ENCODE results near the gene CACNA1C.

Gene CACNA1C

DNA sequence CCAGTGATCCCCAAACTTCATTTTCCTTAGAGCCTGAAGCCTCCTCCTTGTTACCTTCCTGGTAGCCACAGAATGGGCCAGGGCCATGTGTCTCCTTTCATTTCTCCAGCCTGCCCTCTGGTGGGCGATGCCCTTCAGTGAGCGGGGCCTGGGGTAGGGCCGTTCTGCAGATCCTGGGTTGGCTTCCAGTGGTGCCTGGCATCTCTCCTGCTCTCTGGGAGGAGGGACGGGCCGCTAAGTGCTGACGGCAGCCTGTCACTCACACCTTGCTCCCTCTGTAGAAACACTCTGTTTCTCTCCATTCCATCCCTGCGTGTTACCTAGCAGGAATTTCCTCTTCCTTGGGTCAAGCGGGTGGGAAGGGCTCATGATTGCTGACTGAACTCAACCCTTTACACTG lies 232.1 kb downstream of the CACNA1C start:
- DNase-seq = no peak

DNA sequence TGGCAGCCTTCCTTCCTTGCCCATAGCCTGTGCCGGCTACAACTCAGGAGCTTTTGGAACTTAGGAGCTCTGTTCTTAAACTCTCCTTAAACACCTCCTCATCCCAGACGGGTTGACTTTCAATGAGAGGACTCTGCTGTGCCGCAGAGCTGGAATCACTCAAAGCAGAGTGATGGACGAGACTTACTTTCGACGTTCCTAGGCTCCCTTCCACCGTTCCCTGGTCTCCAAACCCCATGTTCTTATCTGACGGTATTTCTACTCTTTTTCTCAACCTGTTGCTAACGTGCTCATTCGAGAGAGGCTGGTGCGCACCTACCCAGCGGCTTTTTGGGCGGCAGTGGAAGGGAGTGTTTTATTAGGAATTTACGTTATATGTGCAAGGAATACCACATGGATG lies 232.7 kb downstream of the CACNA1C start:
- no peak for DNase-seq

DNA sequence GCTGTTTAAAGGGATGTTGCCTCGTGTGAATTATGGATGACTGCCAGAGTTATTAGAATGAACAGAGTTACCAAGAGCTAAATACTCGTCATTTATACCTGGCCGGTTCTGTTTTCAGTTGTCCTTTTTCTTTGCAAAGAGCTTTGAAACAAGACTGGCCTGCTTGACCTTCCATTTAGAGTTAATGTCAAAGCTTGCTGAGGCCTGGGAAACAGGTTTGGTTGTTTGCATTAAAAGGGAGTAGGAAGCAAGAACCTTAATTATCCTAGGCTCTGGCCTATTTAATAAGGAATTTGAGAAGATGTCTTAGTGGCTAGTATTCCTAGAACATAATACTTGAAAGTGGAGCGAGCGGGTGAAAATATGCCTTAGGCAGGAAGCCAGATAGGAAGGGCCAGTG lies 233.3 kb downstream of the CACNA1C start:
- DNase-seq = no peak

DNA sequence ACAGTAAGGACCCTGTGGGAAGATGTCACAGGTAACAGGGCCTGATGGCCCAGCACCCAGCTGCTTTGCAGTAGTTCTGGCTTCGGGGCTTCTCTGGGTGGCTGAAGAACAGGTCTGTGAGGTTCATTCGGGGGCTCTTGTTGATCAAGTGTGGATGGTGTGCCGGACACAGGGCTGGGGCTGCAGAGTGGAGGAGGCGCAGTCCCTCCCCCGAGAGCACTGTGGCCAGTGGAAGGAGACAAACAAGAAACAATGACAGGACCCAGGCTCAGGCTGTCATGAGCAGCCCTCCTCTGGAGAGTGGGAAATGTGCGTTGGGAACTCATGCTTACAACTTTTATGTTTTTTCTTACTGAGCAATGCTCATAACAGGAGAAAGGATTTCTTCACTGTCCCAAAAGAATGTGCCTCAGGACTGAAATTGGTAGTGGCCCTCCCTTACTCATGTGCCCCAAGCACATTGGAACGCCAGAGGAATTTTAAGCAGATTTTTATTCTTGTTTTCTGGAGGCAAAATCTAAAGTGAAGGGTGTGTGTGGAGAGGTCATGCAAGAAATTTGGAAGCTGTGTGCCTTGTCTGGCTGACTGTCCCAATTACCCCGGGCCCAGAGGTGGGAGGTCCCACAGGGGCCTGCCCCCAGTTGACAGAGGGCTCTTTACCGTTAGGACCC lies 233.8 kb downstream of the CACNA1C start:
- no peak for DNase-seq

DNA sequence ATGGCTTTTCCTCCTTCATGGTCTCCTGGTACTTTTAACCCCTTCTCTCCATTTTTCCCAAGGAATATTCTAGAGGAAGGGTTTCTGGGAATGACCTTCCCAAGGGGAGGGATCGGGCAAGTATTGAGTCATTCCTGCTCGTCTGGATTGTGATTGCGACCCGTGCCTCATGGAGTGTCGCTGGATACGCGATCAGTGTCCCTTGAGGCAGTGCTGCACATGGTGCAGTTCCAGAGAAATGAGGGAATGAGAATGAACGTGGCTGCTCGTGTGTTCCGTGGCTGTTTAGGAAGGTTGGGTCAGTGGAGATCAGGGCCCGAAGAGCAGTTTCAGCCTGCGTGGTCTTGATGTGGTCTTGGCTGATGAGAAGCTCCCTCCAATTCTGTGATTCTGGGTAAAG lies 234.4 kb downstream of the CACNA1C start:
- DNase-seq = no peak

DNA sequence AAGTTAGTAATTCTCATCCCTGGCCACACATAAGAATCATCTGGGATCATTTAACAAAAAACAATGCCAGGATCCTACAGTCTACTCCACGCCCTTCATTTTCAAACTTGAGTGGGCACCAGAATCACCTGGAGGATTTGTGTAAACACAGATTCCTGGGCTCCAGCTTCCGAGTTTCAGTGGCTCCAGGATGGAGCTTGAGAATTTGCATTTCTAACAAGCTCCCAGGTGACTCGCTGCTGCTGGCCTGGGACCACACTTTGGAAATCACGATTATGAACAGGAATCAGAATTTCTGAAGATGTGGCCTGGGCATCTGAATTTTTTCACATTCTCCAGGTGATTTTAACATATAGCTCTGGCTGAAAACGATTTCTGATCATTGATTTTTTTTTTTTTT lies 234.8 kb downstream of the CACNA1C start:
- DNase-seq = no peak

DNA sequence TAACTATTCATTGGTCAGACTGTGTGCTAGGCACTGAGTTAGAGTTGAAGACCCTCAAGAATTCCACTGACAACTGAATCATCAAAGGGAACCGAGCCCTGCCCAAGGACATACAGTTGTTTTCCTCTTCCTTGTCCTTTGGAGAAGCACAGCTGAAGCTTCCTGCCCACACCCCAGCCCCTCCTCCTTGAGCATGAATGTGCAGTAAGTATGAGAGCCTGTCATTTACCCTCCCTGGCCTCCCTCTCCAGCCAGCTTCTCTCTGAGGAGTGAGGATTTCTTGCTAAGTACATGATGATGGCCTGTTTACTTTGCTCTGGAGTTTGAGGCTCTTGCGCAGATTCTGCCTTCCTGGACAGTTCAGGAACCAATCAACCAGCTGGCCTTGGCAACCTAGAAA lies 235.2 kb downstream of the CACNA1C start:
- no peak for DNase-seq

DNA sequence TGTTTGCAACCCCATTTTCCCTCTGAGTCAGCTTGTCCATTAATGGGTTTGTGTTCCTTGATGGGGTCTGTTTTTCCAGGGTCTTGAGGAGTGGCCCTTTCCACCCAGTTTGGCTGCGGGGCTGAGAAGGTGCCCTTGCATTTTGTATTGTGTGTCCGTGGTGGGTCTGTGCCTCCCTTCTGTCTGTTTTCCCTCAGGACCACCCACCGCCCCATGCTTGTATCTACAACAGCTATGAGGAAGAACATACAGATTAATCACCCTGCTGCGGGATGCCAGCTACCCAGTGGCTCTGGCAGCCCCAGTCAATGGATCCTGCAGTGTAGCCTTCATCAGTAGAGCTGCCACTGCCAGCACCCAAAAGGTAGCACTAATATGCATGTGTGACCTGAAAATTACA lies 235.7 kb downstream of the CACNA1C start:
- DNase-seq = no peak

DNA sequence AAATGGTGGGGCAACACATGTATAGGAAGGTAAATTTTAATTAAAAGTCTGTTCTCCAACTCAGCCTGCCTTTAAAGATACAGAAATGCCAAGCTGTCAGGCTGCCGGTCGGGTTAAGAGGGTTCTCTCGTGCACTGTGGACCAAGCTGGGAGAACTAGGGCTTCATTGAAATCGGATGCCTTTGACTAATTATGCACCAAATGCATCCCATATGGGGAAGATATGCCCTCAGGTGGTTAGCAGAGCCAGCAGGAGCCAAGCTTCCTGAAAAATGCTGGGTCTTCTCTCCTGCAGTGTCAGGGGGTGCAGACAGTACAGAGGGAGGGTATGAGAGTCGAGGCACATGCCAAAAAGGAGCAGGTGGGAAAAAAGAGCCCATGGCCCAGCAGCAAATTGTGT lies 236.1 kb downstream of the CACNA1C start:
- DNase-seq = peak; percentile 22

DNA sequence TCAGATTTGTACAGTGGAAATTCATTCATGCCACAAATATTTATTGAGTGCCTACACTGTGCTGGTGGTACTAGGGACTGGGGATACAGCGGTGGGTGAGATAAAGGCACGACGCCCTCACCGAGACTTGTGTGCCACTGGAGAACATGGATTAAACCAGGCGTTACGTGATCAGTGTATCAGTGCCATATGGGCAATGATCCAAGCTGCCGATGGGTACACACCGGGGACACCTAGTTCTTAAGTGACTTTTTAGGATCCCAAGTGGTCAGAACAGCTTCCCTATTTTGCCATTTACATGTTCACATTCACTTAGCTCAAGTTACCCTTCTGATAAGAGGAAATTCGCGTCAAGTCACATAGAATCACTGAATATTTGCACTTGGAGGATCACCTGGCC lies 236.7 kb downstream of the CACNA1C start:
- no peak for DNase-seq

DNA sequence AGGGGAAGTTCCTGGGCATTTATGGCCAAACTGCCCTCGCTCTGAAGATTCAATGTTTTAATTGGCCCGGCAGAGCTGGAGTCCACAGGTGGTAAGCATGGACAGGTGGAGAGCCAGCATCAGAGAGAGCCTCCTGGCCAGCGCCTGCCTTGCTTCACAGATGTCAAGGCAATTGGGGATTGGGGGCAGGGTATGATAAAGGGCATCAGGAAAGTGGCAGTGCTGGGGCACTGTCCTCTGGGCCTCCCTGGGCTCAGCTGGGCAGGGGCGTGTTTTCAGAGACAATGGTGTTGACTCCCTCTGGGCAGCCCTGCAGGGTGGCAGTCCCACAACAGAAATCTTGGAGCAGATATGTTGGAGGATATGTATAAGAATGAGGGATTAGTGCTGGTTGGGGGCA lies 237.3 kb downstream of the CACNA1C start:
- no peak for DNase-seq

DNA sequence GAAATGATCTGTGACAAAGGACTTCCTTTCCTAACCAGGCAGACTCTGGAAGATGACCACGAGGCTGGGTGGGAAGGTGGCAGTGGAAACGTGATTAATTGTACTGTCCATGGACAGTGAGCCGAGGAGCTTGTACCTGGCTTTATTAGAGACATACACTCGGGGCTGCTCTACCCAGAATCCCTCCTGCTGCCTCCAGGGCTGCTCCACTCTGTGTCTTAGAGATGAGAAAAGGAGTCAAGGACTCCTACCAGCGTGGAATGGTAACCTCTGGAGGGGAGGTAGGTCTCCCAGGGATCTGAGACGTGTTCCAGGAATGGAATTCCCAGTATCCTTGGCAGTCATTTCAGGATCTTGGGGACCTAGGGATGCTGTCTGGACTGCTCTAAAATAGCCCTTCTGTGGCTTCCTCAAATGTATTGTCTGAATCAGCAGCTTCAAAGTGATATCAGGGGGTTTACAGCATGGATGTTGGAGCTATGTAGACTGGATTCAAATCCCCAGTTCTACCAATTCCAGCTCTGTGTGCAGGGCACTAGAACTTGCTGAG lies 237.8 kb downstream of the CACNA1C start:
- no peak for DNase-seq

DNA sequence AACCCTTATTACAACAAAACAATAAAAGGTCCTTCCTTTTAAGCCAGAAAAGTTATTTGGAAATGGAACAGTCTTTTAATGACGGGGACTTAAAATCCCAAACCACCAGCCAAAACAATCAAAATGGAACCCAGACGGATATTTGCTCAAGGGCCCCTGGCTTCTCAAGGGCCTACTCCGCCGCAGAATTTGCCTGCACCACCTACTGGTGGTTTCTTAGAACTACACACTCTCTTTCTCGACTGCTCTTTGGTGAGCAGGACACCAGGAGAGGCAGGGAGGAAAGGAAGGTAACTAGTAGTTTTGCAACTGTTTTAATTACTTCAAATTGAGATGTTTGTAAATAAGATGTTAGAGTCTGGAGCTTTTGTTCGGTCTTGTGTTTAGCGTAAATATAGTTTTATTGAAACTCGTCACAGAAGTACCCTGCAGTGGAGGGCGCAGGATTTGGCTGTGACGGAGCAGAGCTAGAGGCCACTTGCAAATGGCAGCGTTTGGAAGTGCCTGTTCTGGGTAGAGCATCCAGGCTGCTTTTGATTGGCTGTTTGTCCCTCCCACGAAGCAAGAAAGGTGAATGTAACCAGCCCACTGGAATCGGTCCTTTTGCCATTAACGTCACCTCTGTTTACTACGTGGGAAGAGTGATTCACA lies 238.5 kb downstream of the CACNA1C start:
- no peak for DNase-seq

DNA sequence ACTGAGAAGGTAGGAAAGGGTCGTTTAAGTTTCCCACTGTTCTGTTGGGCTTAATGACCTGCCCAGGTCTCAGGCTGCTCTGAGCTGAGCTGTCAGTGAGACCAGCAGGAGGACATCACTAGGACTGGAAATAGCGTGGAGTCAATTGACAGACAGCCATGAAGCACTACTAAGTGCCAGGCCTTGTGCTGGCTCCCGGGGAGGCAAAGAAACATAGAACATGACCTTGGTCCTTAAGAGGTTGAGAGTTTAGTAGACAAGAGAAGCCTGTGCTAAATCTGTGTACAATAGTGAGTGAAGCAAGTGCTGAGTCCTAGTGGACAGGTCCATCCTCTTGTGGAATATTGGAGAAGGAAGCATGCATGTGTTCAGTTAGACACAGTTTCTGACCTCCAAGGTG lies 239.2 kb downstream of the CACNA1C start:
- DNase-seq = no peak

DNA sequence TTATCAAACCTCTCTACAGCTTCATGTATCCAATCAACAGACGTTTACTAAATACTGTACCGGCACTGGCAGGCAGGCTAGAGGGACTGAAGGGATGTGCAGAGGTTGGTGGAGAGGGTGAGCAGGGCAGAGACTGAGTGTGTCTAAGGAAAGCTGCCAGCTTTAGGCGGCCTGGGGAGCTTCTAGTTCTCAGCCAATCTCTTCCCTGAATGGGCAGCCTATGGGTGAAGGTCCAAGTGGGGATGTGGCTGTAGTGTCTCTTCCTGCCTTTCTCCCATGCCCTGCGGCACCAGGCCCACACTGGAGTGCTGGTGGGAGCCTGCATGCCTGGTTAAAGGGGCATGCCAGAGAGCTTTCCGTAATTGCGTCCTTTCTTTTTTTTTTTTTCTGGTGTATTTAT lies 239.8 kb downstream of the CACNA1C start:
- no peak for DNase-seq

DNA sequence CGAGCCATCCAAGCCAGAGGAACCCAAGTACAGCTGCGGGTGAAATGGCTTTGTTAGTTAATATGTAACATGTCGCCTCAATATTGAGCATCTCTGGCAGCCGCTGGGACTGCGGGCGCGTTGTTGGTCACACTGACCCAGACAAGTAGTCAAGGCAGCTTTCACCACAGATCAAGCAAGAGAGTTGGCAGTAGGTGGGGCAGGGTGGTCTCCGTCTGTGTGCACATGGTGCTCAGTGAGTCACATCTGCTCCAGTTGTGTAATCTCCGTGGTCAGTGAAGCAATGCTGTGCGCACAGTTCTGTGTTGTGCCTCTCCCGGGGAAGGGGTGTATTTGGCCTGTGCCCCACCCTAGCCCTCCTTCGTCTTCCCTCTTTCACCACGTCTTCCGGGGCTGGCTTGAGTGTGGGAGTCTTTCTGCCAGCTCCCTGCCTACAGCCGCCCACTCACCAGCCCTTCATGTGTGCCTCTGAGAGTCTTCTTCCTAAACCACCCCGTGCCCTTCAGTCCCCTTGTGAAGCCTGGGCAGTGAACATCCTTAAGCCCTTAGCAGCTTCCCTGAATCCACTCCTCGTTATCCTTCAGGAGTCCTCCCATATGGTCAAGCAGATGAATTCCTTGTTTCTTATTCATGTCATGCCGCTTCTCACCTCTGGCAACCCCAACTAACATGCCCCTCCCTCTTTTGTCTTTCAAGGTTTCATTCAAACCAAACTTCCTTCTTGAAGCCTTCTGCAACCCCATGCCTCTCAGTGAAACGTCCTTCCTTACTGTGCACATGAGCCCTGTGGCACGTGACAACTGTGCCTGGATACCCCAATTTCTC lies 242.1 kb downstream of the CACNA1C start:
- DNase-seq = no peak

DNA sequence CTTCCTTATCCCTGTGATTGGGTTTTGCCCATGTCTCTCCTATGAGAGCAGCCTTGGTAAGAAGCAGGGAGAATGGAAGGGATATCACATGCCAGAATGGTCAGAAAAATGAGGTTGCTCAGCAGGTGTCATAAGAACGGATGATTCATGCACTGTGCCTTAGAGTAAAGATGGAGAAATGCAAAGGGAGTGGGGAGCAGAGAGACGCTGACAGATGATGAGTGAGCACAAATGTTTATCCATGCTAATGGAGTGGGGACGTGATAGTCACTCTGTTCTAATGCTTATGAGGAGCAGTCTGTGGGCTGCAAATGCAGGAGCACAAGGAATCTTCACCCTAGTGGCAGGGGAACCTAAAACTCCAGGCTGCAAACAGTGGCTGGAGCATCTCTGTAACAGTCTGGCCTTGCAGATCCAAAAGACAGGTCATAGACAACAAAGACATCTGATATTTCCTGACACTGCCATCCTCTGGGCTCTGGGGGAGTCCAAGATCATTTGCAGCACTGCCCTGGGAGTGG lies 243.2 kb downstream of the CACNA1C start:
- no peak for DNase-seq

DNA sequence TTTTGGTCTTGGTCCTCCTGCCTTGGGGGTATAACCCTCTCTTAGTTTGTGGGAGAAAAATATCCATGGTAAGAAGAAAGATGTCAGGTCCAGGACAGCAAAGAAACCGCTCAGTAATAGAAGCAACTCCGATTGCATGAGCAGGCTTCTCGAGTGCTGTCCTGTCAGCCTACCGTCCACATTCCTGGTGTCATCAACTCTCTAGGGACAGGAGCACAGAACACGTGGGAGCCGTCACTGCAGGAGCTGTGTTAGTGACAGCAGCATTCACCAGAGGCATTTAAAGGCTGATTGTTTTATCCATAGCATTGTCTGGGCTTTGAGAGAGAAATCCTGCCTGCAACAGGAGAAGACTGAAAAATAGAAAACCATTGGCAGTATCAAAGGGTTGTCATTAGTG lies 244.2 kb downstream of the CACNA1C start:
- DNase-seq = no peak

DNA sequence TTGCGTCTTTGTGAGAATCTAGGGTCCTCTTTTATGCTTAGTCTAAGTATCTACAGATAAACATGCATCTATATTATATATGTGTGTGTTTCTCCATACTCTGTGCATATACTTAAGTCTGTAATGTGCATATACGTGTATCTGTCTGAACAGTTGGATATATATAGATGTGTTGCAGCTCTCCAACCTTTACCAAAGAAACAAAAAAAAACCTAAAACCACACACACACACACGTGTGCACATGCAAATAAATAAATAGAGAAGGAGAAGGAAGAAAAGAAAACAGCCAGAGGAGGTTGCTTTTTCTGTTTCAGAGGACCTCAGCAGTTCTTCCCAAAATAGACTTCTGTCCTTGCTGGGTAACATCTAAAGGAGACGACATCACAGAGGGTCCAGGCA lies 244.9 kb downstream of the CACNA1C start:
- no peak for DNase-seq

DNA sequence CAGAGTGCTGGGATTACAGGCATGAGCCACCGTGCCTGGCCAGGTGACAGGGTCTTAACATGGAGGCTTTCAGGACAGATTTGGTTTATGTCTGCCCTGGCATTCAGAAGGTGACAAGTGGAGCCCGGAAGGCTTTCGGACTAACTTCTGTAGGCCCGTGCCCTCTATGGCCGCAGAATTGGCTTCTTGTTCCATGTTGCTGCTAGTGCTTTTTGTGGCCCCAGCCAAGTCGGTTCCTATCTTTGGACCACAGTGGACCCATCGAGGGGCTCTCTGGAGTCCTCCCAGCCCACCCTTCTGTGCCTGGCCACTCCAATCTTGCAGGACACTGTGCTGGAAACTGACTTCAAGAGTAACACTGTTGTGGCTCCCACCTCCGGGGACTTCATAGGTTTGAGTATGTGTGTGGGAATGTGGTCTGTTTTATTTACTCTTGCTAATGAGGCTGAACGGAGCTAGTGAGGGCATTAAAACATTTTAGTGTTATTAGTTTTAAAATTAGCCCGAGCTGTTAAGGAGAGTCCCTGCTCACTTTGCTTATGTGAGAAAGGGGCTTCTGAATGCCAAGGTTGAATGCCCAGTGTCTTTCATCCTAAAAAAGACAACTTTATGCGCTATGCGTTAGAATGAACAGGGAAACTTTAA lies 245.9 kb downstream of the CACNA1C start:
- DNase-seq = no peak

DNA sequence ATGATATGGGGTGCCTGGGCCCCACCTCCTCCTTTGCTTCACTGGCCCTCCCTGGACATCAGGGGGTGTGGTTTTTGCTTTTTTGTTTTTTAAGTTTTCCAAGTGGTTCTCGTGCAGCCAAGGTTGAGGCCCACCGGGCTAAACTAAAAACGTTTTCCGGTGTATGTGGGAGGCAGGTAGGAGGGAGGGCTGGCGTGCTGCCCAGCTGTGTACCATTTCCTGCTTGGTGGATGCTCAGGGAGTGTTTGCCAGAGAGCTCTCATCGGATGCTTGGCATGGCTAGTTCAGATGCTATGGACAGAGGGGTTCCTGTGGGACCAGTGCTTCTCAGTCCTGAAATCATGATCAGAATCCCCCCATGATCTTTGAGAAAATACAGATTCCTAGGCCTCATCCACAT lies 246.4 kb downstream of the CACNA1C start:
- DNase-seq = no peak

DNA sequence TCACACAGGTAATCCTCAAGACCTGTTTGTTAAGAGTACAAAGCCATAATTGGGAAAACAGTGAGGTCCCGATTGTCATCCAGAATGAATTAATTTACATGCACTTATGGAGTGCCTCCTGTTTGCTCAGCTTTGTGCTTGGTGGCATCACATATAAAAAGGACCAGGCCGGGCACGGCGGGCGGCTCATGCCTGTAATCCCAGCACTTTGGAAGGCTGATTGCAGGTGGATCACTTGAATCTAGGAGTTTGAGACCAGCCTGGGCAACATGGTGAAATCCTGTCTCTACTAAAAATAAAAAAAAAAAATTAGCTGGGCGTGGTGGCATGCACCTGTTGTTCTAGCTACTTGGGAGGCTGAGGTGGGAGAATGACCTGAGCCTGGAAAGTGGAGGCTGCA lies 247.4 kb downstream of the CACNA1C start:
- DNase-seq = no peak

DNA sequence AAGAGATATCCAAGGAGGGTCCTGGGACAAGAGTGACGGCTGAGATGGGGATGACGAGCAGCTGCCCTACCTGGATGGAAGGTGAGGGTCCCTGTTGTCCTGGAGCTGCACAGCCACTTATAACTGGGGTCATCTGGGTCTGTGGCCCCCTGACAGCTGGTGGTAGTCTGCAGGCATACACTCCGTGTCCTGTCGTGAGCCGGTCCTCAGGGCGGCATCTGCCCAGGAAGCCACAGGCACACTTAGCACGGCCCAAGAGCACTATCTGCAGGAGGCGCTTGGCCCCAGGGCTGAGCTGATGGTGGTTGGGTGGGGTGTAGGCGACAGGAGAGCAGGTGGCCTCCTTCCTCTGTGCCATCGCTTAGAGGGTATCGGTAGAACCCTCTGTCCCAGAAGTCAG lies 248.1 kb downstream of the CACNA1C start:
- no peak for DNase-seq

All from NCI-H524 treated with DMSO at 0.1 percent for 48 hours (cell line).